ENCODE results near the gene LHFPL6.

GRCh38 chr13:39603424-39603947 is 493 bp upstream of the LHFPL6 start:
- TF ChIP-seq BHLHE40 (IDR thresholded peaks at IDR 0.05; ENCODE audit: borderline replicate concordance) (no peak), HDGF (IDR thresholded peaks at IDR 0.05; ENCODE audit: borderline replicate concordance) (no peak)

Measured in HEK293T (cell line).